SK-N-SH treated with all-trans-retinoic acid at 6 μM for 48 hours (cell line): Measurements from ENCODE around the gene XIRP2.
"Not testable (repeated sequence)": the region's sequence is repeated elsewhere in the genome, so short reads cannot be mapped to it uniquely, and the experiment has no call there.

Source experiments
- ATAC-seq: fragments of 200-7000 bp; cut with Tn5 transposase; 3 replicates; pipeline ENCODE4 v1.9.1; 2020; ENCODE audit warnings: mild to moderate bottlenecking, moderate library complexity
- ARNTL ChIP-seq: fragments of 450-650 bp; formaldehyde crosslinking; IDR thresholded peaks from 2 replicates; pipeline ENCODE4 v1.5.0; 2020; ENCODE audit warnings: low read depth, mild to moderate bottlenecking, moderate library complexity, borderline replicate concordance
- BACH2 ChIP-seq: fragments of 250-450 bp; sonication (Bioruptor Pico); IDR thresholded peaks from 2 replicates; pipeline ENCODE4 v1.9.0; 2021; ENCODE audit warnings: mild to moderate bottlenecking, borderline replicate concordance
- CSDC2 ChIP-seq: fragments of 250-450 bp; sonication (Bioruptor Pico); IDR thresholded peaks from 2 replicates; pipeline ENCODE4 v1.5.0; 2020; ENCODE audit warnings: mild to moderate bottlenecking, moderate library complexity
- ESRRG ChIP-seq: fragments of 250-450 bp; sonication (Bioruptor Pico); IDR thresholded peaks from 2 replicates; pipeline ENCODE4 v1.6.1; 2021; ENCODE audit warnings: mild to moderate bottlenecking
- GLIS3 ChIP-seq: fragments of 250-450 bp; sonication (Bioruptor Pico); IDR thresholded peaks from 2 replicates; pipeline ENCODE4 v1.5.0; 2020; ENCODE audit warnings: mild to moderate bottlenecking, moderate library complexity
- ISL1 ChIP-seq: fragments of 250-450 bp; sonication (Bioruptor Pico); IDR thresholded peaks from 2 replicates; pipeline ENCODE4 v2.1.2; 2022; ENCODE audit warnings: mild to moderate bottlenecking, moderate library complexity
- OSR1 ChIP-seq: fragments of 250-450 bp; sonication (Bioruptor Pico); IDR thresholded peaks from 2 replicates; pipeline ENCODE4 v1.8.0; 2022; ENCODE audit warnings: moderate library complexity, mild to moderate bottlenecking, inconsistent platforms
- RARB ChIP-seq: fragments of 250-450 bp; sonication (Bioruptor Pico); IDR thresholded peaks from 2 replicates; pipeline ENCODE4 v1.8.0; 2021; ENCODE audit warnings: mild to moderate bottlenecking, moderate library complexity
- TCF4 ChIP-seq: fragments of 250-450 bp; sonication (Bioruptor Pico); IDR thresholded peaks from 2 replicates; pipeline ENCODE4 v1.8.0; 2021; ENCODE audit warnings: mild to moderate bottlenecking, moderate library complexity, borderline replicate concordance
- TOX ChIP-seq: fragments of 250-450 bp; sonication (Bioruptor Pico); IDR thresholded peaks from 2 replicates; pipeline ENCODE4 v1.8.0; 2021; ENCODE audit warnings: mild to moderate bottlenecking, moderate library complexity, borderline replicate concordance
- ZC3H10 ChIP-seq: fragments of 250-450 bp; sonication (Bioruptor Pico); IDR thresholded peaks from 2 replicates; pipeline ENCODE4 v1.5.1; 2021; ENCODE audit warnings: mild to moderate bottlenecking, moderate library complexity
- ZFP3 ChIP-seq: fragments of 250-450 bp; sonication (Bioruptor Pico); IDR thresholded peaks from 2 replicates; pipeline ENCODE4 v1.5.0; 2020; ENCODE audit warnings: mild to moderate bottlenecking, moderate library complexity
- ZNF565 ChIP-seq: fragments of 450-650 bp; formaldehyde crosslinking; conservative IDR thresholded peaks from 2 replicates; pipeline ENCODE4 v1.5.0; 2020; ENCODE audit warnings: low read depth, mild to moderate bottlenecking, moderate library complexity
- ZNF70 ChIP-seq: fragments of 450-650 bp; formaldehyde crosslinking; IDR thresholded peaks from 2 replicates; pipeline ENCODE4 v1.5.0; 2020; ENCODE audit warnings: mild to moderate bottlenecking, moderate library complexity
- TF ChIP-seq, protein P1 (sequence below): fragments of 250-450 bp; sonication (Bioruptor Pico); IDR thresholded peaks from 2 replicates; pipeline ENCODE4 v1.5.0; 2020; ENCODE audit warnings: mild to moderate bottlenecking, moderate library complexity
- TF ChIP-seq, protein P2 (sequence below): fragments of 250-450 bp; sonication (Bioruptor Pico); IDR thresholded peaks from 2 replicates; pipeline ENCODE4 v1.5.1; 2021; ENCODE audit warnings: mild to moderate bottlenecking, moderate library complexity
- TF ChIP-seq, protein P3 (sequence below): fragments of 250-450 bp; sonication (Bioruptor Pico); IDR thresholded peaks from 2 replicates; pipeline ENCODE4 v1.5.1; 2020; ENCODE audit warnings: low read depth, mild to moderate bottlenecking, moderate library complexity

Gene XIRP2

DNA sequence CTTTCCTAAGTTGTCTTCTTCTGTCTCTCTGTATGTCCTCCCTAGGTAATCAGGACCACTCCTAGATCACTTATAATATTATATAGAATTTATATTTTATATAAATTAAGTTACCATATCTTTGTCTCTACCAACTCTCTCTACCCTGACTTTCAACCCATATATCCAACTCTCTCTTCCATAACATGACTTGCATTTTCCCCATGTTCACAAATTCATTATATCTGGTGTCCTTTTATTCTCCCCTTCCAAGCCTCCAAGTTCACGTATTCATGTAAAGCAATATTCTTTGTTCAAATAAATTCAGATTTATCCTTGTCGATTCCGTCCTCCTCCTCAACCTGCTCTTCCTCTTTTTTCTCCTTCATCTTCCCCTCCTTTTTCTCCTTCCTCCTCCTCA, 127.5 kb downstream of the XIRP2 start:
- no peak for ATAC-seq

DNA sequence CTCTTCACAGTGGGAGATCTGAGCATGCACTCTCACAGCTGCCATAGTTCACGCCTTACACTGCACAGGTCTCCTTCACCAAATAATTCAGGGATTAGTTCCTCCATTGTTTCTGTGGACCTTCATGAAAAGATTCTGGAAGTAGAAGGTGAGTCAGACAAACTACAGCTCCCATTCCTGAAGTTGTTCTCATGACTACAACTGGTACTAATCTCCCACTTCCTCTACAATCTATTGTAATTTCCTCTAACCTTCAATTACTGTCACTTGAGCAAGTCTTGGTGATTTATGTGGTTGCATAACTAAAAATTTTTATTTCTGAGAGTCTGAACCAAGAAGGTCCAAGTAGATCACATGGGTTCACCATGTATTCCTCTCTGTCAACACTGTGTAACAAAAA, 128.7 kb downstream of the XIRP2 start:
- TF ChIP-seq, protein P1, sequence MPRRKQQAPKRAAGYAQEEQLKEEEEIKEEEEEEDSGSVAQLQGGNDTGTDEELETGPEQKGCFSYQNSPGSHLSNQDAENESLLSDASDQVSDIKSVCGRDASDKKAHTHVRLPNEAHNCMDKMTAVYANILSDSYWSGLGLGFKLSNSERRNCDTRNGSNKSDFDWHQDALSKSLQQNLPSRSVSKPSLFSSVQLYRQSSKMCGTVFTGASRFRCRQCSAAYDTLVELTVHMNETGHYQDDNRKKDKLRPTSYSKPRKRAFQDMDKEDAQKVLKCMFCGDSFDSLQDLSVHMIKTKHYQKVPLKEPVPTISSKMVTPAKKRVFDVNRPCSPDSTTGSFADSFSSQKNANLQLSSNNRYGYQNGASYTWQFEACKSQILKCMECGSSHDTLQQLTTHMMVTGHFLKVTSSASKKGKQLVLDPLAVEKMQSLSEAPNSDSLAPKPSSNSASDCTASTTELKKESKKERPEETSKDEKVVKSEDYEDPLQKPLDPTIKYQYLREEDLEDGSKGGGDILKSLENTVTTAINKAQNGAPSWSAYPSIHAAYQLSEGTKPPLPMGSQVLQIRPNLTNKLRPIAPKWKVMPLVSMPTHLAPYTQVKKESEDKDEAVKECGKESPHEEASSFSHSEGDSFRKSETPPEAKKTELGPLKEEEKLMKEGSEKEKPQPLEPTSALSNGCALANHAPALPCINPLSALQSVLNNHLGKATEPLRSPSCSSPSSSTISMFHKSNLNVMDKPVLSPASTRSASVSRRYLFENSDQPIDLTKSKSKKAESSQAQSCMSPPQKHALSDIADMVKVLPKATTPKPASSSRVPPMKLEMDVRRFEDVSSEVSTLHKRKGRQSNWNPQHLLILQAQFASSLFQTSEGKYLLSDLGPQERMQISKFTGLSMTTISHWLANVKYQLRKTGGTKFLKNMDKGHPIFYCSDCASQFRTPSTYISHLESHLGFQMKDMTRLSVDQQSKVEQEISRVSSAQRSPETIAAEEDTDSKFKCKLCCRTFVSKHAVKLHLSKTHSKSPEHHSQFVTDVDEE (CRISPR knock-in tag), result no peak
- no peak for TF ChIP-seq ZC3H10 (CRISPR knock-in tag)
- no peak for ATAC-seq

More for the DNA sequence above, 127.5 kb downstream of the XIRP2 start:
- TF ChIP-seq, protein P2, sequence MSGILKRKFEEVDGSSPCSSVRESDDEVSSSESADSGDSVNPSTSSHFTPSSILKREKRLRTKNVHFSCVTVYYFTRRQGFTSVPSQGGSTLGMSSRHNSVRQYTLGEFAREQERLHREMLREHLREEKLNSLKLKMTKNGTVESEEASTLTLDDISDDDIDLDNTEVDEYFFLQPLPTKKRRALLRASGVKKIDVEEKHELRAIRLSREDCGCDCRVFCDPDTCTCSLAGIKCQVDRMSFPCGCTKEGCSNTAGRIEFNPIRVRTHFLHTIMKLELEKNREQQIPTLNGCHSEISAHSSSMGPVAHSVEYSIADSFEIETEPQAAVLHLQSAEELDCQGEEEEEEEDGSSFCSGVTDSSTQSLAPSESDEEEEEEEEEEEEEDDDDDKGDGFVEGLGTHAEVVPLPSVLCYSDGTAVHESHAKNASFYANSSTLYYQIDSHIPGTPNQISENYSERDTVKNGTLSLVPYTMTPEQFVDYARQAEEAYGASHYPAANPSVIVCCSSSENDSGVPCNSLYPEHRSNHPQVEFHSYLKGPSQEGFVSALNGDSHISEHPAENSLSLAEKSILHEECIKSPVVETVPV, result no peak
- no peak for TF ChIP-seq GLIS3 (CRISPR knock-in tag)
- no peak for TF ChIP-seq ZNF565 (CRISPR knock-in tag)
- TF ChIP-seq TOX (CRISPR knock-in tag), result no peak
- TF ChIP-seq, protein P3, sequence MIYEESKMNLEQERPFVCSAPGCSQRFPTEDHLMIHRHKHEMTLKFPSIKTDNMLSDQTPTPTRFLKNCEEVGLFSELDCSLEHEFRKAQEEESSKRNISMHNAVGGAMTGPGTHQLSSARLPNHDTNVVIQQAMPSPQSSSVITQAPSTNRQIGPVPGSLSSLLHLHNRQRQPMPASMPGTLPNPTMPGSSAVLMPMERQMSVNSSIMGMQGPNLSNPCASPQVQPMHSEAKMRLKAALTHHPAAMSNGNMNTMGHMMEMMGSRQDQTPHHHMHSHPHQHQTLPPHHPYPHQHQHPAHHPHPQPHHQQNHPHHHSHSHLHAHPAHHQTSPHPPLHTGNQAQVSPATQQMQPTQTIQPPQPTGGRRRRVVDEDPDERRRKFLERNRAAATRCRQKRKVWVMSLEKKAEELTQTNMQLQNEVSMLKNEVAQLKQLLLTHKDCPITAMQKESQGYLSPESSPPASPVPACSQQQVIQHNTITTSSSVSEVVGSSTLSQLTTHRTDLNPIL, result no peak
- TF ChIP-seq ZC3H10 (CRISPR knock-in tag), result no peak
- TF ChIP-seq TCF4 (CRISPR knock-in tag), result no peak
- TF ChIP-seq, all 23 proteins: peak for 0

DNA sequence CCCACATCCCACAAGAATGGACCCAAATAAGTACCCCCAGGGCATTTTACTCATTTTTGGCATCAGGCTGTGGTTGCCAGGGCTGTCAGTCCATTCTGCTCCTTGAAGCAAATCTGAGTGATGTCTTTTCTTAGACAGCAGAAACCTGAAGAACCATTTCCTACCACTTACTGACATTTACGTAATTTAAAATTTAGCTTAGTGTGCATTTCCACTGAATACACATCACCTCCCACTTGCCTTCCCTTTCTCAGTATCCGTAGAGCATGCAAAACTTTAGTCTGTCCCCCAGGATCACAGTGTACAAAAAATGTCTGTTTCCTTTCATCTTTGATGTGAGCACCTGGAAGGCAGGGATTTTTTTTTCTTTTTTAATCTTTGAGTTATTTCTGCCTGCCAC, 130.3 kb downstream of the XIRP2 start:
- no peak for TF ChIP-seq RARB
- no peak for TF ChIP-seq ARNTL
- ATAC-seq, result no peak

DNA sequence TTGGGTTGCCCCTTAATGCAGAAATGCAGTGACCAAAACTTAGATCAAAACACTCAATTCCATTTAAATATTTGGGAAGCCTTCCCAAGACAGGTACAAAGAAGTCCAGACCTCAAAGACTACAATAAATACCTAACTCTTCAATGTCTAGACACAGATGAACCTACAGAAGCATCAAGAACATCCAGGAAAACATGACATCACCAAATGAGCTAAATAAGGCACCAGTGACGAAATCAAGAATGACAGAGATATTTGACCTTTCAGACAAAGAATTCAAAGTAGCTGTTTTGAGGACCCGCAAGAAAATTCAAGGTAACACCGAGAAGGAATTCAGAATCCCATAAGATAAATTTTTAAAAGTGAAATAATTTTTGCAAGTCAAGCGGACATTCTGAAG, 140.2 kb downstream of the XIRP2 start:
- no peak for ATAC-seq

DNA sequence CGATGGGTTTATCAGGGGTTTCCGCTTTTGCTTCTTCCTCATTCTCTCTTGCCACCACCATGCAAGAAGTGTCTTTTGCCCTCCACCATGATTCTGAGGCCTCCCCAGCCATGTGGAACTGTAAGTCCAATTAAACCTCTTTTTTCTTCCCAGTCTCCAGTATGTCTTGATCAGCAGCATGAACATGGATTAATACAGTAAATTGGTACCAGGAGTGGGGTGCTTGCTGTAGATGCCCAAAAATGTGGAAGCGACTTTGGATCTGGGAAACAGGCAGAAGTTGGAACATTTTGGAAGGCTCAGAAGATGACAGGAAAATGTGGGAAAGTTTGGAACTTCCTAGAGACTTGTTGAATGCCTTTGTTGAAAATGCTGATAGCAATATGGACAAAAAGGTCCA, 146.7 kb downstream of the XIRP2 start:
- ATAC-seq, result not testable (repeated sequence)

More for the DNA sequence above, 140.2 kb downstream of the XIRP2 start:
- TF ChIP-seq ZNF70 (CRISPR knock-in tag), result no peak
- TF ChIP-seq ISL1, result no peak
- no peak for TF ChIP-seq BACH2 (CRISPR knock-in tag)
- no peak for TF ChIP-seq OSR1 (CRISPR knock-in tag)
- TF ChIP-seq, protein P2, result no peak
- TF ChIP-seq, protein P3, result no peak
- TF ChIP-seq TCF4 (CRISPR knock-in tag), result no peak
- no peak for TF ChIP-seq CSDC2 (CRISPR knock-in tag)
- TF ChIP-seq, protein P1 (CRISPR knock-in tag), result no peak
- no peak for TF ChIP-seq TOX (CRISPR knock-in tag)
- TF ChIP-seq ZFP3 (CRISPR knock-in tag), result no peak
- TF ChIP-seq ESRRG (CRISPR knock-in tag), result no peak
